ENCODE results near the gene LMO3. TPM values are rescaled to one million over a fixed set of nuclear protein-coding genes. Genes with fewer than 3 reads are reported as not detected.

Gene LMO3
- total RNA-seq, 1 experiment from 2014 or later: not detected

GRCh38 chr12:16573398-16574077 is 32.4 kb downstream of the LMO3 start:
- DNase-seq (ENCODE audit: unreplicated experiment): peak; percentile 19
- H3K4me3 Mint-ChIP-seq (ENCODE audit: unreplicated experiment): no peak overlapping the region
- ChIA-PET CTCF (interaction anchor here (0.6 kb wide), 1 partner anchor 29 kb away, joined by 3 read pairs; no protein-coding TSS in a partner anchor), POLR2A (no interaction called here)
- H3K27me3 Mint-ChIP-seq (ENCODE audit: insufficient read depth, unreplicated experiment): no peaks in the 10 kb centered on the region
- no TSS peak for BruUV-seq (replicated peaks)
- intact Hi-C loops (cut with micrococcal nuclease): no loop called here
- TF ChIP-seq CTCF (IDR thresholded peaks at IDR 0.05; ENCODE audit: unreplicated experiment): no peak
- H3K27ac Mint-ChIP-seq (ENCODE audit: low read depth, unreplicated experiment): no peak overlapping the region
- H3K9me3 Mint-ChIP-seq (ENCODE audit: unreplicated experiment): no peaks in the 10 kb centered on the region
- no peaks in the 10 kb centered on the region for H3K36me3 Mint-ChIP-seq (ENCODE audit: insufficient read depth, unreplicated experiment)
- no peaks in the 10 kb centered on the region for H3K4me1 Mint-ChIP-seq (ENCODE audit: insufficient read depth, unreplicated experiment)

DNA sequence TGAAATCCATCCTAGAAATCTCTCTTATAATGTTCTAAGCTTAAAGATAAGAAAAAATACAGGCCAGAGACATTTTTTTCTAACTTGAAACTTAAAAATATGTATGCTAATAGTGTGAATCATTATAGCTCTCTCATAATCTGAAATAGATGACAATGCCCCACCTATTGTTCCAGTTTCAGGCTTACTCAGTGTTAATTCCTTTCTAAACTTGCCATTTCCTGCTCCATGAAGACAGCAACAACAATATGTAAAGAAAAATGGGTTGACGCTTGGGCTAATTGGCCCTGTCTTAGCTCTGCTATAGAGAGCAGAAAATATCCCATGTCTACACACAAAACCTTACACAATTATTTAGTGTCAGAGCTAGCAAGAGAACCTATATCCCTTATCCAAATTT is 37.1 kb downstream of the LMO3 start:
- Mint-ChIP-seq H3K36me3 (ENCODE audit: insufficient read depth, unreplicated experiment) (no peaks in the 10 kb centered on the region), H3K4me3 (ENCODE audit: unreplicated experiment) (no peak overlapping the region), H3K4me1 (ENCODE audit: insufficient read depth, unreplicated experiment) (no peaks in the 10 kb centered on the region), H3K27me3 (ENCODE audit: insufficient read depth, unreplicated experiment) (no peaks in the 10 kb centered on the region), H3K27ac (ENCODE audit: low read depth, unreplicated experiment) (peak overlapping the region; percentile 11), H3K9me3 (ENCODE audit: unreplicated experiment) (no peaks in the 10 kb centered on the region)
- ChIA-PET POLR2A (interaction anchor here (0.6 kb wide), 1 partner anchor 215 kb away, joined by 4 read pairs; no protein-coding TSS in a partner anchor), CTCF (interaction anchor here (0.6 to 0.8 kb wide), 3 partner anchors 11 to 822 kb away, joined by 3 read pairs; no protein-coding TSS in a partner anchor)
- no peak for TF ChIP-seq CTCF (IDR thresholded peaks at IDR 0.05; ENCODE audit: unreplicated experiment)
- peak; percentile 16 for DNase-seq (ENCODE audit: unreplicated experiment)
- intact Hi-C loops (cut with micrococcal nuclease): no loop called here
- no TSS peak for BruUV-seq (replicated peaks)

DNA sequence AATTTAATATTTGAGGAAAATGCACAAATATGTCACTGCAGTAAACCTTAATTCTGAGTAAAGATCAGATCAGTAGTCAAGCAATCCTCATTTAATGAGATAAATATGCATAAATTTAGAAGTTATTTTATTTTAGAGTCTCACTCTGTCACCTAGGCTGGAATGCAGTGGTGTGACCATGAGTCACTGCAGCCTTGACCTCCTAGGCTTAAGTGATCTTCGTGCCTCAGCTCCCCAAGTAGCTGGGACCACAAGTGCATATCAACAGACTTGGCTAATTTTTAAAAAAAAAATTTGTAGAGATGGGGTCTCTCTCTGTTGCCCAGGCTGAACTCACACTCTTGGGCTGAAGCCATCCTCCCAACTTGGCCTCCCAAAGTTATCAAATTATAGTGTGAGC is 41.3 kb downstream of the LMO3 start:
- ChIA-PET CTCF (no interaction called here), POLR2A (no interaction called here)
- no peaks in the 10 kb centered on the region for H3K27me3 Mint-ChIP-seq (ENCODE audit: insufficient read depth, unreplicated experiment)
- H3K36me3 Mint-ChIP-seq (ENCODE audit: insufficient read depth, unreplicated experiment): no peaks in the 10 kb centered on the region
- BruUV-seq (replicated peaks): no TSS peak
- H3K4me1 Mint-ChIP-seq (ENCODE audit: insufficient read depth, unreplicated experiment): no peaks in the 10 kb centered on the region
- H3K9me3 Mint-ChIP-seq (ENCODE audit: unreplicated experiment): no peaks in the 10 kb centered on the region
- no peak for TF ChIP-seq CTCF (IDR thresholded peaks at IDR 0.05; ENCODE audit: unreplicated experiment)
- no peak for DNase-seq (ENCODE audit: unreplicated experiment)
- intact Hi-C loops (cut with micrococcal nuclease): no loop called here
- no peak overlapping the region for H3K4me3 Mint-ChIP-seq (ENCODE audit: unreplicated experiment)
- H3K27ac Mint-ChIP-seq (ENCODE audit: low read depth, unreplicated experiment): no peak overlapping the region

- Mint-ChIP-seq H3K9me3 (ENCODE audit: unreplicated experiment) (no peaks in the 10 kb centered on the region), H3K36me3 (ENCODE audit: insufficient read depth, unreplicated experiment) (no peaks in the 10 kb centered on the region), H3K27me3 (ENCODE audit: insufficient read depth, unreplicated experiment) (no peaks in the 10 kb centered on the region), H3K4me1 (ENCODE audit: insufficient read depth, unreplicated experiment) (no peaks in the 10 kb centered on the region), H3K4me3 (ENCODE audit: unreplicated experiment) (no peak overlapping the region), H3K27ac (ENCODE audit: low read depth, unreplicated experiment) (no peak overlapping the region)
- no peak for DNase-seq (ENCODE audit: unreplicated experiment)
- intact Hi-C loops (cut with micrococcal nuclease): no loop called here
- TF ChIP-seq CTCF (IDR thresholded peaks at IDR 0.05; ENCODE audit: unreplicated experiment): no peak
- POLR2A ChIA-PET: no interaction called here
- CTCF ChIA-PET: no interaction called here
- no TSS peak for BruUV-seq (replicated peaks)
Observed at GRCh38 chr12:16563504-16563903, 42.5 kb downstream of the LMO3 start.
